Progenitor cell of endocrine pancreas (in vitro differentiated cells): ENCODE data around the gene JMJD6. TPM values are rescaled to one million over a fixed set of nuclear protein-coding genes. Genes with fewer than 3 reads are reported as not detected.

Source experiments
- DNase-seq: peaks from one replicate; pipeline ENCODE4 v3.0.0; 2021; ENCODE audit warnings: low spot score; ENCODE audit not compliant: unreplicated experiment
- H3K27ac Mint-ChIP-seq: 2 replicates; pipeline ENCODE4 v1.8.0; 2021; ENCODE audit warnings: mild to moderate bottlenecking, moderate library complexity, mixed read lengths
- H3K27me3 Mint-ChIP-seq: 2 replicates; pipeline ENCODE4 v1.8.0; 2021; ENCODE audit warnings: mixed read lengths
- H3K36me3 Mint-ChIP-seq: 2 replicates; pipeline ENCODE4 v1.8.0; 2022; ENCODE audit warnings: mixed read lengths; ENCODE audit not compliant: insufficient read depth
- H3K4me1 Mint-ChIP-seq: 2 replicates; pipeline ENCODE4 v1.8.0; 2021; ENCODE audit warnings: low read depth, mixed read lengths
- H3K4me3 Mint-ChIP-seq: 2 replicates; pipeline ENCODE4 v1.8.0; 2021; ENCODE audit warnings: low read depth, mild to moderate bottlenecking, moderate library complexity, mixed read lengths
- H3K9me3 Mint-ChIP-seq: 2 replicates; pipeline ENCODE4 v1.8.0; 2021; ENCODE audit warnings: low read depth, mixed read lengths
- total RNA-seq: library from RNA; stranded (reverse); gene quantifications from 2 replicates; pipeline ENCODE4 v1.2.1, GENCODE V29; 2021
- TF ChIP-seq, protein P1 (sequence below): fragments of 200-600 bp; sonication (generic); IDR thresholded peaks from one replicate; pipeline ENCODE4 v1.5.0; 2021; ENCODE audit warnings: antibody characterized with exemption, mild to moderate bottlenecking; ENCODE audit not compliant: unreplicated experiment

The JMJD6 gene
- total RNA-seq, 1 donor from 2014 or later = 25.6 TPM

DNA sequence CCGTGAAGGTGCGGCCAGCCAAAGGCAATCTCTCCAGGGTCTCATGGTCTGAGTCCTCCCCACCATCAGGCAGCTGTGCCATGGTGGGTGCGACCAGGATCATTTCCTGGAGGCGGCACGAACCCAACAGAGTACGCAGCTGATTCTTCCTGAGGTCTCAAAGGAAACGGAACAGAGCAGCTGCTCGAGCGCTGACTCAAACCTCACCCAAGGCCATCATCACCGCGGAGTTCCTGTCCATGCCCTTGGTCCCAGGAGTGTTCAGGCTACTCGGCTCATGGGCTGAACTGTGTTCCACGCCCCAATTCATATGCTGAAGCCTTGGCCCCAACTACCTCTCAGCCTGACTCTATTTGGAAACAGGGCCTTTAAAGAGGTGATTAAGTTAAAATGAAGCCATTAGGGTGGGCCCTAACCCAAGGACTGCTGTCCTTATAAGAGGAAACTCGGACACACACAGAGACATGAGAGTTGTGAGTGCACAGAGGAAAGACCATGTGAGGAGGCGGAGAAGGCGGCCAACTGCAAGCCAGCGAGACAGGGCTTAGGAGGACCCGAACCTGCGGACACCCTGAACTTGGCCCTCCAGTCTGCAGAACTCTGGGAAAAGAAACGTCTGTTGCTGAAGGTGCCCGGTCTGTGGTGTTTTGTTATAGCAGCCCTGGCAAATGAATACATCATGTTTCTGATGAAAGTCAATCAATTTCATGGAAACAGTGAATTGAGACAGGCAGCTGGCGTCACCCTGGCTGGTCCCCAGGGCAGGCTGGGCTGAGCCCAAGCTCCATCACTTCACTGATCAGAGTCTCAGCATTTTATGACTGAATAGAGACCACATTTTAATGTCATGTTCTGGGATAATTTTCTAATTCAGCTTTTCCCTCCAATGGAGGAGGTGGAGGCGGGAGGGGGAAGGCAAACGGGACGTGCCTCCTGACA lies 29.4 kb downstream of the JMJD6 start:
- no peaks in the 10 kb centered on the region for H3K36me3 Mint-ChIP-seq
- no peaks in the 10 kb centered on the region for H3K9me3 Mint-ChIP-seq
- no peak overlapping the region for H3K27ac Mint-ChIP-seq
- H3K4me1 Mint-ChIP-seq = peaks cover 32% of the 10 kb centered on the region
- TF ChIP-seq, protein P1, sequence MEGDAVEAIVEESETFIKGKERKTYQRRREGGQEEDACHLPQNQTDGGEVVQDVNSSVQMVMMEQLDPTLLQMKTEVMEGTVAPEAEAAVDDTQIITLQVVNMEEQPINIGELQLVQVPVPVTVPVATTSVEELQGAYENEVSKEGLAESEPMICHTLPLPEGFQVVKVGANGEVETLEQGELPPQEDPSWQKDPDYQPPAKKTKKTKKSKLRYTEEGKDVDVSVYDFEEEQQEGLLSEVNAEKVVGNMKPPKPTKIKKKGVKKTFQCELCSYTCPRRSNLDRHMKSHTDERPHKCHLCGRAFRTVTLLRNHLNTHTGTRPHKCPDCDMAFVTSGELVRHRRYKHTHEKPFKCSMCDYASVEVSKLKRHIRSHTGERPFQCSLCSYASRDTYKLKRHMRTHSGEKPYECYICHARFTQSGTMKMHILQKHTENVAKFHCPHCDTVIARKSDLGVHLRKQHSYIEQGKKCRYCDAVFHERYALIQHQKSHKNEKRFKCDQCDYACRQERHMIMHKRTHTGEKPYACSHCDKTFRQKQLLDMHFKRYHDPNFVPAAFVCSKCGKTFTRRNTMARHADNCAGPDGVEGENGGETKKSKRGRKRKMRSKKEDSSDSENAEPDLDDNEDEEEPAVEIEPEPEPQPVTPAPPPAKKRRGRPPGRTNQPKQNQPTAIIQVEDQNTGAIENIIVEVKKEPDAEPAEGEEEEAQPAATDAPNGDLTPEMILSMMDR = no peak
- H3K4me3 Mint-ChIP-seq = no peak overlapping the region
- no peak for DNase-seq
- H3K27me3 Mint-ChIP-seq = no peaks in the 10 kb centered on the region

DNA sequence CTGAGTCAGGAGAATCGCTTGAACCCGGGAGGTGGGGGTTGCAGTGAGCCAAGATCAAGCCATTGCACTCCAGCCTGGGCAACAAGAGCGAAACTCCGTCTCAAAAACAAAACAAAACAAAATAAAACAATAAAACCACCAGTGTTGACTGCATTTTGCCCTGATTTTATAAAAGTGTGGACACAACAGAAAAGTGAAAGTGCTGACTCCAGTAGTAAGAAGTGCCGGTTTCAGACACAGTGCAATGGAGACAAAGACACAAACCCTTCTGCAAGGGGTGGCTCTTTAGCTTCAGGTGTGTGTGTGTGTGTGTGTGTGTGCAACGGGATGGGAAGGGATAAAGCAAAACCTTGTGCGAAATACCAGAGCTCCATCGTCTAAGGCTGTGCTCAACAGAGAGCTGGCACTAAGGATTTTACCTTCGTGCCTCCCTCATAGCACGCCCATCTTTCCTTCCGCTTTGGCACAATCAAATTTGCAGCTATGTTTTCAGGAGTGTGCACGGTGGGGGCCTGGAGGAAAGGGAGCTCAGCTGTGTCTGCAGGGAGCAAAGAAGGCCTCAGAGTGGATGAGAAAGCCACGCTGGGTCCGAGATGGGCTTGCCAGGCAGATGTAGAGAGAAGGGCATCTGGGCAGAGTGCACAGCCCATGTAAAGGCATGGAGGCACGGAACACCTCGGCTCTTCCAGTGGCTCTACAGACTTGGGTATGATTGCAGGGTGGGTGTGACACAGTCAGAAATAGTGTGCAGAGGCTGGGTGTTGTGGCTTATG lies 31.2 kb downstream of the JMJD6 start:
- H3K27ac Mint-ChIP-seq = no peak overlapping the region
- H3K36me3 Mint-ChIP-seq = peaks cover 2% of the 10 kb centered on the region
- TF ChIP-seq, protein P1 = no peak
- peaks cover 22% of the 10 kb centered on the region for H3K4me1 Mint-ChIP-seq
- no peaks in the 10 kb centered on the region for H3K9me3 Mint-ChIP-seq
- H3K27me3 Mint-ChIP-seq = no peaks in the 10 kb centered on the region
- no peak for DNase-seq
- no peak overlapping the region for H3K4me3 Mint-ChIP-seq

DNA sequence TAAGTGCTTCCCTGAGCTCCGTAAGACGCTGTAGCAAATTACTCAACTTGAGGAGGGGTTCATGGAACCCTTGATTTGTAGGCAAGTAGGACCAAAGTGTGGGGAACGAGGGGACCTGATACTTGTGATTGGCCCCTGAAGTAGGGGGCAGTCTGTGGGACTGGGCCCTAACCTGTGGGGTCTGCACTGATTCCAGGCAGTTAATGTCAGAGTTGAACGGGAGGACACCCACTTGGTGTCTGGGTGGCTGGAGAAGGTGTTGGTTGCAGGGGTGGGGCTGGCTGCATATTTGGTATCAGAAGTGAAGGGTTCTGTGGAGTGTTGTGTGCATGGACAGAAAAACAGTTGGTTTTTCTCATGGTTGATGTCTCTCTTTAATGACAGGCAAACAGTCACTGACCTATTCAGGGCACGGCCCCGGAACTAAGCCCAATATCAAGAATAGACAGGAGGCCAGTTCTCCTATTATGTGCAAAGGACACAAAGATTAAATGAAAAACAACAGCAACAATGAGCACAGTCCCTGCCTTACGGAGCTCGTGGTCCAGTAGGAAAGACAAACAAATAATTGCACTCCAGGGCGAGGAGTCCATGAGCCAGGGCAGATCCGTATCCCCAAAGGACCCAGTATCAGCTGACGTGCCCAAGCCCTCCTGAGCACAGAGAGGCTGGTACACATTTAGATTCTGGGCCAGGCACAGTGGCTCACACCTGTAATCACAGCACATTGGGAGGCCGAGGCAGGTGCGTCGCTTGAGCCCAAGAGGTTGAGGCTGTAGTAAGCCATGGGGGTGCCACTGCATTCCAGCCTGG lies 34.8 kb downstream of the JMJD6 start:
- Mint-ChIP-seq H3K27ac (no peak overlapping the region), H3K4me1 (peaks cover 17% of the 10 kb centered on the region), H3K36me3 (peaks cover 6% of the 10 kb centered on the region), H3K4me3 (no peak overlapping the region), H3K9me3 (no peaks in the 10 kb centered on the region), H3K27me3 (no peaks in the 10 kb centered on the region)
- DNase-seq = no peak
- TF ChIP-seq, protein P1 = no peak

DNA sequence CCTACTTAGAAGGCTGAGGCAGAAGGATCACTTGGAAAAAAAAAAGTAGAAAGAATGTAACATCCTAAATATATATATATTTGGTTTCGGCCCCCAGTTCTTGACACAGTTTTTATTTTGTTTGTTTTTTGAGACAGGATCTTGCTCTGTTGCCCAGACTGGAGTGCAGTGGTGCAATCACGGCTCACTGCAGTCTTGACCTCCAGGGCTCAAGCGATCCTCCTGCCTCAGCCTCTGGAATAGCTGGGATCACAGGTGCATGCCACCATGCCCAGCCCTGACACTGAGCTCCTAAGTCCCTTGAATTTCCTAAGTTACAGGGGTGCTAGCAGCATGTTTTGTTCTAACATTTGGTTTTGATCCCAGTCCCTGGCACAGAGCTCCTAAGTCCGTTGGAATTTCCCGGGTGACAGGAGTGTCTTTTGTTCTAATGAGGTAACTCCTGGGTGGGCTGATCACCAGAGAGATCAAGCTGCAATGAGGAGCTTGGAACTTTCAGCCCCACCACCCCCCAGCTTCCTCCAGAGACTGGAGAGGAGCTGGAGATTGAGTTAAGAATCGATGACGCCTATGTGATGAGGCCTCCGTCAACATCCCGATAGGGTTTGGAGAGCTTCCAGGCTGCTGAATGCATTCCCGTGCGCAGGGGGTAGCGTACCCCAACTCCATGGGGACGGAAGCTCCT lies 35.7 kb downstream of the JMJD6 start:
- no peak overlapping the region for H3K4me3 Mint-ChIP-seq
- H3K9me3 Mint-ChIP-seq = no peaks in the 10 kb centered on the region

More for the DNA sequence above, 35.7 kb downstream of the JMJD6 start:
- H3K4me1 Mint-ChIP-seq = peaks cover 20% of the 10 kb centered on the region
- H3K27ac Mint-ChIP-seq = no peak overlapping the region
- H3K27me3 Mint-ChIP-seq = no peaks in the 10 kb centered on the region
- peaks cover 7% of the 10 kb centered on the region for H3K36me3 Mint-ChIP-seq
- DNase-seq = no peak
- TF ChIP-seq, protein P1 = no peak
